Ovary (tissue), 3 donors: Measurements from ENCODE around the gene PNPLA3.

Experiments
- POLR2A ChIP-seq: fragments of 450-650 bp; IDR thresholded peaks from one replicate; pipeline ENCODE4 v1.6.1; 2017; ENCODE audit warnings: antibody characterized with exemption, mild to moderate bottlenecking, moderate library complexity
- TF ChIP-seq, protein P1 (sequence below), 3 donors: fragments of 450-650 bp in 2 of 3; fragments of 200-600 bp in 1 of 3; IDR thresholded peaks; one replicate each; pipeline versions ENCODE4 v1.5.1 to v1.8.0; 2016 to 2022; ENCODE audit warnings: antibody characterized with exemption in 3 of 3, mild to moderate bottlenecking in 1 of 3
- donor health status: DM: no; HTN: no; CAD: no.

DNA sequence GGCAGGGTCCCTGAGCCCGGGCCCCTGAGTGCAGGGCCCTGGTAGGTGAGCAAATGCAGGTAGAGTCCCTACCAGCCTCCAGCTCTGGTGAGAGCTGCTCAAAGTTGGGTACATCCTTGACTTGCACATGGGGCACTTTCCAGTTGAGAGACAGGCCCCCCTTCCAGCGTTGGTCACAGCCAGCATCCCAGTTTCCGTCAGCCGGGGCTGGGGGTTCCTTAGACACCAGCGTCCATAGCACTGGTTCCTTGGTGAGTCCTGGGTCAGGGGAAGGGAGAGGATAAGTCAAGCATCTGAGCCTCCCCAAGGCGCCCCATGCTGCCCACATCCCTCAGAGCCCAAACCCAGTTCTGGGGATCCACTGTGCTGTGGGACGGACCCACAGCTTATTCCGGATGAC, 37.4 kb upstream of the PNPLA3 start:
- no peak for TF ChIP-seq POLR2A
- TF ChIP-seq, protein P1, sequence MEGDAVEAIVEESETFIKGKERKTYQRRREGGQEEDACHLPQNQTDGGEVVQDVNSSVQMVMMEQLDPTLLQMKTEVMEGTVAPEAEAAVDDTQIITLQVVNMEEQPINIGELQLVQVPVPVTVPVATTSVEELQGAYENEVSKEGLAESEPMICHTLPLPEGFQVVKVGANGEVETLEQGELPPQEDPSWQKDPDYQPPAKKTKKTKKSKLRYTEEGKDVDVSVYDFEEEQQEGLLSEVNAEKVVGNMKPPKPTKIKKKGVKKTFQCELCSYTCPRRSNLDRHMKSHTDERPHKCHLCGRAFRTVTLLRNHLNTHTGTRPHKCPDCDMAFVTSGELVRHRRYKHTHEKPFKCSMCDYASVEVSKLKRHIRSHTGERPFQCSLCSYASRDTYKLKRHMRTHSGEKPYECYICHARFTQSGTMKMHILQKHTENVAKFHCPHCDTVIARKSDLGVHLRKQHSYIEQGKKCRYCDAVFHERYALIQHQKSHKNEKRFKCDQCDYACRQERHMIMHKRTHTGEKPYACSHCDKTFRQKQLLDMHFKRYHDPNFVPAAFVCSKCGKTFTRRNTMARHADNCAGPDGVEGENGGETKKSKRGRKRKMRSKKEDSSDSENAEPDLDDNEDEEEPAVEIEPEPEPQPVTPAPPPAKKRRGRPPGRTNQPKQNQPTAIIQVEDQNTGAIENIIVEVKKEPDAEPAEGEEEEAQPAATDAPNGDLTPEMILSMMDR (IDR thresholded peaks at IDR 0.05): no peak
